Caco-2 (cell line): Measurements from ENCODE around the gene CABLES2. TPM values are rescaled to one million over a fixed set of nuclear protein-coding genes. Genes with fewer than 3 reads are reported as not detected.

ENCODE experiments used
- BruUV-seq: library from RNA; stranded (reverse); fragments of 400-500 nt; replicated peaks from 2 replicates; lab custom pipeline; 2021; lab: Mats Ljungman, UMichigan
- CTCF ChIA-PET: fragments of 300-600 bp; sonication (Branson Sonifier 250); formaldehyde crosslinking; loops from one replicate; lab custom pipeline; 2022; ENCODE audit warnings: antibody characterized with exemption; lab: Charles Lee
- POLR2A ChIA-PET: fragments of 300-600 bp; sonication (Branson Sonifier 250); formaldehyde crosslinking; loops from one replicate; lab custom pipeline; 2022; ENCODE audit warnings: antibody characterized with exemption; lab: Charles Lee
- DNase-seq, 2 experiments: peaks; one replicate each; pipeline versions ENCODE4 v3.0.0 to v3.0.0-alpha.2; 2020 to 2022
- H3K27me3 ChIP-seq: replicated peaks from 2 replicates; pipeline ENCODE4 v1.6.0; 2011; ENCODE audit warnings: low read length; ENCODE audit not compliant: control insufficient read depth, insufficient read depth
- H3K36me3 ChIP-seq: 2 replicates; pipeline ENCODE4 v1.5.1; 2011; ENCODE audit warnings: low read length; ENCODE audit not compliant: control insufficient read depth, insufficient read depth
- H3K4me1 ChIP-seq: fragments of 250-450 bp; sonication (Bioruptor Pico); 2 replicates; pipeline ENCODE4 v1.5.1; 2020; ENCODE audit warnings: mild to moderate bottlenecking
- H3K4me3 ChIP-seq: 2 replicates; pipeline ENCODE4 v1.5.1; 2011; ENCODE audit warnings: low read depth, mild to moderate bottlenecking, control low read depth, low read length
- H3K9me3 ChIP-seq: fragments of 250-450 bp; sonication (Bioruptor Pico); 2 replicates; pipeline ENCODE4 v1.5.1; 2020; ENCODE audit warnings: mild to moderate bottlenecking, moderate library complexity
- H3K27ac Mint-ChIP-seq: one replicate; pipeline ENCODE4 v1.8.0; 2022; ENCODE audit warnings: mixed read lengths; ENCODE audit not compliant: unreplicated experiment
- H3K27me3 Mint-ChIP-seq: one replicate; pipeline ENCODE4 v1.8.0; 2022; ENCODE audit warnings: mixed read lengths; ENCODE audit not compliant: insufficient read depth, unreplicated experiment
- H3K36me3 Mint-ChIP-seq: one replicate; pipeline ENCODE4 v1.8.0; 2022; ENCODE audit warnings: mild to moderate bottlenecking, mixed read lengths; ENCODE audit not compliant: insufficient read depth, unreplicated experiment
- H3K4me1 Mint-ChIP-seq: one replicate; pipeline ENCODE4 v1.8.0; 2022; ENCODE audit warnings: low read depth, mixed read lengths; ENCODE audit not compliant: unreplicated experiment
- H3K4me3 Mint-ChIP-seq: one replicate; pipeline ENCODE4 v1.8.0; 2022; ENCODE audit warnings: mild to moderate bottlenecking, moderate library complexity, mixed read lengths; ENCODE audit not compliant: unreplicated experiment
- H3K9me3 Mint-ChIP-seq: one replicate; pipeline ENCODE4 v1.8.0; 2022; ENCODE audit warnings: mixed read lengths; ENCODE audit not compliant: unreplicated experiment
- intact Hi-C: fragments of 100-400 bp; cut with micrococcal nuclease; formaldehyde crosslinking; loops from one replicate; pipeline ENCODE4 v1.10.0; 2022; ENCODE audit not compliant: unreplicated experiment
- total RNA-seq: library from RNA; stranded (reverse); gene quantifications from 2 replicates; pipeline ENCODE4 v1.2.3, GENCODE V29; 2022
- TF ChIP-seq, protein P1 (sequence below), 2 experiments: fragments of 200-600 bp in 1 of 2; IDR thresholded peaks; 1 replicate in 1 of 2; 2 replicates in 1 of 2; pipeline versions ENCODE4 v1.5.1 to v1.8.0; 2011 to 2022; ENCODE audit warnings: antibody characterized with exemption in 1 of 2, control low read depth in 1 of 2, inconsistent platforms in 1 of 2, low read depth in 1 of 2, low read length in 1 of 2, mild to moderate bottlenecking in 1 of 2, moderate library complexity in 1 of 2; ENCODE audit not compliant: insufficient read depth in 1 of 2, severe bottlenecking in 1 of 2, unreplicated experiment in 1 of 2

The CABLES2 gene
- total RNA-seq, 1 experiment from 2014 or later, result 36.4 TPM

DNA sequence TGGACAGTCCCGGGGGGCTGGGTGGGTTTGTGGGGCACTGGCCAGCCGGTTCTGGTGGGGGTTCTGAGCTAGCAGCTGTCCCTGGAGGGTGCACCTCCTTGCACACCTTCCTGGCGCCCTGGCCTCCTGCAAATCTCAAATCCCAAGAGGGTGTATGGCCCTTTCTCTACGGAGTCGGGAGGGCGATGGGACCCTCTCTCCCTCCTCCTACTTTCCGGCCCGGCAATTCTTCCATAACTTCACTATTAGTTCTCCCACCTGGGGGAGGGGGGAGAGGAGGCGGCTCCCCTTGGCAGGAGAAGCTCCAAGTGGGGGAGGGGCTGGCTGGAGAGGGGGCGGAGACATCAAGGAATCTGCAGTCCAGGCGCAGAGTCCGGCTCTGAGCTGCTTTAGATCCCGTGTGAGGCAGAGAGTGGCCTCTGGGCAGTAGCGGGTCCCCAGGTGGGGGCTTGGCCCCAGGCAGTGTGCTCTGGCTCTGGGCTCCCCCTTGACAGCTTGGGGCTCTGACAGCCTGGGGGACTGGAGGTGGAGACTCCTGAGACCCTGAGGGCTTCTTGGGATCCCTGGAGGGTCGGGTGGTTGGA, 38.6 kb downstream of the CABLES2 start:
- DNase-seq, result peak; percentile 93 to 97
- intact Hi-C loops, result loop anchor here (1.0 to 5.0 kb wide), 3 partner anchors 8 to 131 kb away; partner anchors contain the start of genes CABLES2 and OSBPL2
- Mint-ChIP-seq H3K36me3 (peaks cover 49% of the 10 kb centered on the region), H3K27me3 (no peaks in the 10 kb centered on the region), H3K4me1 (peaks cover 43% of the 10 kb centered on the region), H3K9me3 (no peaks in the 10 kb centered on the region), H3K4me3 (peak overlapping the region; percentile 70), H3K27ac (peak overlapping the region; percentile 90)
- Histone ChIP-seq H3K4me1 (peaks cover 62% of the 10 kb centered on the region), H3K4me3 (peak overlapping the region; percentile 94), H3K27me3 (no peaks in the 10 kb centered on the region), H3K36me3 (peaks cover 9% of the 10 kb centered on the region), H3K9me3 (no peaks in the 10 kb centered on the region)
- POLR2A ChIA-PET, result interaction anchor here (0.6 to 4.7 kb wide), 7 partner anchors 14 to 585 kb away, joined by 3 to 43 read pairs (median 3); partner anchors contain the start of genes OSBPL2 and RPS21
- CTCF ChIA-PET, result interaction anchor here (0.5 to 10.9 kb wide), 13 partner anchors 8 to 256 kb away, joined by 3 to 188 read pairs (median 3); partner anchors contain the start of genes ADRM1 and RPS21
- no TSS peak for BruUV-seq
- TF ChIP-seq, protein P1, sequence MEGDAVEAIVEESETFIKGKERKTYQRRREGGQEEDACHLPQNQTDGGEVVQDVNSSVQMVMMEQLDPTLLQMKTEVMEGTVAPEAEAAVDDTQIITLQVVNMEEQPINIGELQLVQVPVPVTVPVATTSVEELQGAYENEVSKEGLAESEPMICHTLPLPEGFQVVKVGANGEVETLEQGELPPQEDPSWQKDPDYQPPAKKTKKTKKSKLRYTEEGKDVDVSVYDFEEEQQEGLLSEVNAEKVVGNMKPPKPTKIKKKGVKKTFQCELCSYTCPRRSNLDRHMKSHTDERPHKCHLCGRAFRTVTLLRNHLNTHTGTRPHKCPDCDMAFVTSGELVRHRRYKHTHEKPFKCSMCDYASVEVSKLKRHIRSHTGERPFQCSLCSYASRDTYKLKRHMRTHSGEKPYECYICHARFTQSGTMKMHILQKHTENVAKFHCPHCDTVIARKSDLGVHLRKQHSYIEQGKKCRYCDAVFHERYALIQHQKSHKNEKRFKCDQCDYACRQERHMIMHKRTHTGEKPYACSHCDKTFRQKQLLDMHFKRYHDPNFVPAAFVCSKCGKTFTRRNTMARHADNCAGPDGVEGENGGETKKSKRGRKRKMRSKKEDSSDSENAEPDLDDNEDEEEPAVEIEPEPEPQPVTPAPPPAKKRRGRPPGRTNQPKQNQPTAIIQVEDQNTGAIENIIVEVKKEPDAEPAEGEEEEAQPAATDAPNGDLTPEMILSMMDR (IDR thresholded peaks at IDR 0.05; ENCODE audit: insufficient read depth in 1 of 2, low read depth in 1 of 2, low read length in 1 of 2, severe bottlenecking in 1 of 2, unreplicated experiment in 1 of 2), result no peak

DNA sequence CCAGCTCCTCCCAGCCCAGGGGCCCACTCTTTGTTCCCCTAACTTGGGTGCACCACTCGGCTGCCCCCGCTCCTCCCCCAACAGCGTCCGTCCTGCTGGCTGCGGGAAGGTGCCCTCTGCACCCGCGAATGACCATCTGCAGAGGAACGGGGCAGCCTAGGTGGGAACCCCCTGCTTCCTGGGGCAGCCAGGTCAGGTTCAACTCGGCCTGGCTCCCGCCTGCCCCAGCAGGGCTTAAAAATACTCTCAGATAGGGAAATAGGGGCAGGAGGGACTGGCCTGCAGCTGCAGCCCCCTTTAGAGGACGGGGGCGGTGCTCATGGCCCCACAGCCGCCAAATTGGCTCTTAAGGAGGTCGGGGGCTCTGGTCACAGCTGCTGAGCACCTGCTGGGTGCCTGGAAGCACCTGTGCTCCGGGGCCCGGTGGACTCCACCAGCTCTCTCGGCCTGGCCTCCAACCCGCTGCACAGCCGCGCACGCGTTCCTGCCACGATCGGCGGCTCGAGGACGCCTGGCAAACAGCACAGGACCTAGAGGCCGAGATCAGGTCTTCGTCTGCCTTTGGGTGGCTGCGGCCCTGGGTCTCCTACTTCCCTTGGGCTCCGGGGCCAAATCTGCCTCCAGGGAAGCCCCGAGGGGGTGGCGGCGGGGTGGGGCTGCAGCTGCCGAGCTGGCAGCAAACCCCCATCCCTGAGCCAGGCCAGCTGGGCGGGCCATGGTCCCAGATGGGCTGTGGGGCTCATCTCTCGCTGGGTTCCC, 39.3 kb downstream of the CABLES2 start:
- peak overlapping the region; percentile 94 for H3K4me3 ChIP-seq
- intact Hi-C loops, result loop anchor here (1.0 to 5.0 kb wide), 3 partner anchors 8 to 131 kb away; partner anchors contain the start of genes CABLES2 and OSBPL2
- H3K4me1 ChIP-seq, result peaks cover 69% of the 10 kb centered on the region
- no peaks in the 10 kb centered on the region for H3K27me3 ChIP-seq
- CTCF ChIA-PET, result interaction anchor here (0.6 to 10.9 kb wide), 10 partner anchors 9 to 255 kb away, joined by 3 to 188 read pairs (median 7); partner anchors contain the start of genes ADRM1 and RPS21
- TF ChIP-seq, protein P1 (IDR thresholded peaks at IDR 0.05; ENCODE audit: insufficient read depth in 1 of 2, low read depth in 1 of 2, low read length in 1 of 2, severe bottlenecking in 1 of 2, unreplicated experiment in 1 of 2), result no peak
- BruUV-seq, result no TSS peak
- H3K4me3 Mint-ChIP-seq, result peak overlapping the region; percentile 70
- H3K36me3 Mint-ChIP-seq, result peaks cover 56% of the 10 kb centered on the region
- peaks cover 9% of the 10 kb centered on the region for H3K36me3 ChIP-seq
- peak overlapping the region; percentile 90 for H3K27ac Mint-ChIP-seq
- no peaks in the 10 kb centered on the region for H3K9me3 Mint-ChIP-seq
- POLR2A ChIA-PET, result interaction anchor here (0.6 to 4.7 kb wide), 10 partner anchors 11 to 256 kb away, joined by 3 to 43 read pairs (median 4); partner anchors contain the start of genes OSBPL2 and RPS21
- peaks cover 43% of the 10 kb centered on the region for H3K4me1 Mint-ChIP-seq
- H3K9me3 ChIP-seq, result no peaks in the 10 kb centered on the region
- H3K27me3 Mint-ChIP-seq, result no peaks in the 10 kb centered on the region
- peak in 1 of 2 experiments; percentile 67 for DNase-seq

DNA sequence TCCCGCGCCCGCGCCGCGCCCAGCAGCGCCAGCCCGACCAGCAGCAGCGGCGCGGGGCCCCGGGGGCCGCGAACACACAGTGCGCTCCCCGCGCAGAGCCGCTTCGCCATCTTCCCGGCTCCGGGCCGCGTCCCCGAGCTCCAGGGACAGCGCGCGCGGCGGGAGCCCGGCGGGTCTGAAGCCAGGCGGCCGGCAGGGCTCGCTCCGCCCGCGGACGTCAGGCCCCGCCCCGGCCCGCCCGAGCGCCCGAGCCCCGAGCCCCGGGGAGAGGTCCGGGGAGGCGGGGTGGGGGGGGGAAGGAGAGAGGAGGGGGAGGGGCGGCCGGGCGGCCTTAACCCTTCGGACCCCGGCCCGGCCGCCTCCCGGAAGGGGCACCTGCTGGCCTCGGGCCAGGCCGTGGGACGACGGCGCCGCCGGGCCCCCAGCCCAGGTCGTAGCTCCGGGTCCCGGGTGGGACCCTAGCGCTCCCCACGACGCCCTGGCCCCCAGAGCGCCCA, 39.9 kb downstream of the CABLES2 start, which contains the start of gene LAMA5:
LAMA5 (minus strand) TSS at position 177 of the 497 bp plus-strand sequence; CDS start at position 110, 67 bp downstream.
- intact Hi-C loops, result loop anchor here (5.0 kb wide), 1 partner anchor 130 kb away; the partner anchor contains the start of gene OSBPL2
- H3K27ac Mint-ChIP-seq, result peak within 1 kb of the TSS; percentile 94
- Histone ChIP-seq H3K4me3 (peak within 1 kb of the TSS; percentile 94), H3K9me3 (no peaks in the 10 kb centered on the region), H3K36me3 (peaks cover 11% of the 10 kb centered on the region), H3K4me1 (peaks cover 75% of the 10 kb centered on the region), H3K27me3 (no peaks in the 10 kb centered on the region)
- H3K4me1 Mint-ChIP-seq, result peaks cover 46% of the 10 kb centered on the region
- H3K9me3 Mint-ChIP-seq, result no peaks in the 10 kb centered on the region
- BruUV-seq, result no TSS peak
- peak; percentile 89 to 97 for DNase-seq
- H3K27me3 Mint-ChIP-seq, result no peaks in the 10 kb centered on the region
- H3K4me3 Mint-ChIP-seq, result peak within 1 kb of the TSS; percentile 70
- peaks cover 62% of the 10 kb centered on the region for H3K36me3 Mint-ChIP-seq
- CTCF ChIA-PET, result interaction anchor here (2.2 to 10.9 kb wide), 3 partner anchors 15 to 65 kb away, joined by 10 to 188 read pairs (median 15); partner anchors contain the start of gene RPS21
- POLR2A ChIA-PET, result interaction anchor here (0.6 to 4.7 kb wide), 7 partner anchors 9 to 151 kb away, joined by 3 to 43 read pairs (median 5); partner anchors contain the start of gene RPS21
- TF ChIP-seq, protein P1 (IDR thresholded peaks at IDR 0.05; ENCODE audit: insufficient read depth in 1 of 2, low read depth in 1 of 2, low read length in 1 of 2, severe bottlenecking in 1 of 2, unreplicated experiment in 1 of 2), result no peak
